Activated CD4-positive, CD25-positive, alpha-beta regulatory T cell treated with anti-CD3 and anti-CD28 coated beads, Interleukin-2, amount 50 U/mL, for 16 hours (primary cell): ENCODE data around the gene COL4A2.

Source experiments
- DNase-seq: peaks from one replicate; pipeline ENCODE4 v3.0.0-alpha.2; 2020; ENCODE audit warnings: low read depth, low spot score

Gene COL4A2

DNA sequence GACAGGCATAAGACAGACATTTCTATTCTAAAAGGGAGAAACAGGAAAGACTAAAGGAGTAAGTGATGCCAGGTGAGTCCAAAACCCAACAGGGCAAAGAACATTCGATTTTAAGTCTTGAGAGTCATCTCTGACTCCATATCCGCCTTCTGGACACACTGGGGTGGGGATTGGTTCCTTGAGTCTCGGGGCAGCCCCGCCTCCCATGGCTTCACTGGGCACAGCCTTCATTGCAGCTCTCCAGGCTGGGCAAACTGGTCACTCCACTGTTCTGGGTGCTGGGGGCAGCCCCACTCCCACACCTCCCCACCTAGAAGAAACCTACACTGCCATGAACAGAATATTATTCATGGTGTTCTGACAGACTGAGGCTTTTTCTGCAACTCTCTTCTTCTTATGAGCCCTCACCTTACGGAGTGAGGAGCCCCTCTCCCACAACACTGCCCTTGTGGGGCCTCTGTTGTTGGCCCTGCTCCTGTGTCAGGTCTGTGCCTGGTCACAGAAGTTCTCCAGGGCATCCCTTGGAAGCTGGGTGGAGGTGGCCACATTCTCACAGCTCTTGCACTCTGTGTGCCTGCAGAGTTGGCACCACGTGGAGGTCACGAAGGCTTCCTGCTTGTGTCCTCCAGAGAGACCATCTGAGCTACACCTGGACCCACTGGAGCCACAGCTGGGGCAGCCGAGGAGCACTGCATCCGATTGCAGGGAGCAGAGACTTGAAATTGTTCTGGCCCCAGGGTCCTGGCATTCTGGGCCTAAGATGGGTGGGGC is 95.4 kb downstream of the COL4A2 start:
- no peak for DNase-seq

DNA sequence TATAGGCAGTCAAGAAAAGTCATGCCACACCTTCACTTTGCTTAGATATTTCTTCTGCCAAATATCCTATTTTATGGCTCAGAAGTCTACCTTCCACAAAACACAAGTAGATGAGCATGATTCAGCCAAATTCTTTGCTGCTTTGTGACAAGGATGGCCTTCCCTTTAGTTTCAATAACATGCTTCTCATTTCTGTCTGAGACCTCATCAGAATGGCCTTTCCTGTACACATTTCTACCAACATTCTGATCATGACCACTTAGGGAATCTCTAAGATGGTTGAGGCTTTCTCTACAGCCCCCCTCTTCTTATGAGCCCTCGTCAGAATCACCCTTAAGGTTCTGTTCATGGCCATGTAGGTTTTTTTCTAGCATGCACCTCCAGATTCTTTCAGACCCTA is 96.2 kb downstream of the COL4A2 start:
- no peak for DNase-seq

DNA sequence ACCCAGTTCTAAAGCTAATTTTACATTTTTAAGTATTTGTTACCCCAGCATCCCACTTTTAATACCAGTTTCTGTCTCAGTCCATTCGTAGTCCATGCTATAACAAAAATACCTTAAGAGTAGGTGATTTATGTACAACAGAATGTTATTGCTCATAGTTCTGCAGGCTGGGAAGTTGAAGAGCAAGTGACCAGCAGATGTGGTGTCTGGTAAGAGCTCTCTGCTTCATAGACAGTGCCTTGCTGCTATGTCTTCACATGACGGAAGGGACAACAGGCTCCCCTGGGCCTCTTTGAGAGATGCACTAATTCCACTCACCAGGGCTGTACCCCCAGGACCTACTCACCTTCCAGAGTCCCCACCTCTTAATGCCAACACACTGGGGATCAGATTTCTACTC is 96.6 kb downstream of the COL4A2 start:
- DNase-seq = no peak

GRCh38 chr13:110404321-110404720 is 97.2 kb downstream of the COL4A2 start:
- DNase-seq = no peak

- no peak for DNase-seq
Measured at GRCh38 chr13:110405597-110406450, 98.7 kb downstream of the COL4A2 start.

DNA sequence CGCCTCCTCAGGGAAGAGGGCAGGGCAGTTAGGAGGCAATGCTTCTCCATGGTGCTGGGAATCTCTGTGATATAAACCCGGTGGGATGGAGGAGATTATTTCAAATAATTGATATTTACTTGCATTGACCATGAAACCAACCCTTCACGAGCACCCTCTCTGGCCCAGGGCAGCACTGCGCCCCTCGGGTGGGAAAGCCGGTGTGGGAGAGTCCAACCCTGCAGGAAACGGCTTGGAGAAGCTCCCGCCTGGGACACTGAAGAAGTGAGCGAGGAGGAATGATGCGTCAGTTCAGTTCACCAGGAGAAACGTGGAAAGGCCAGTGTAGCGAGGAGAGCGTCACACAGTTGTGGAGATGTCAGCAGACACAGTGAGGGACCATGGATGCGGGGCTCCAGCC is 99.9 kb downstream of the COL4A2 start:
- no peak for DNase-seq

DNA sequence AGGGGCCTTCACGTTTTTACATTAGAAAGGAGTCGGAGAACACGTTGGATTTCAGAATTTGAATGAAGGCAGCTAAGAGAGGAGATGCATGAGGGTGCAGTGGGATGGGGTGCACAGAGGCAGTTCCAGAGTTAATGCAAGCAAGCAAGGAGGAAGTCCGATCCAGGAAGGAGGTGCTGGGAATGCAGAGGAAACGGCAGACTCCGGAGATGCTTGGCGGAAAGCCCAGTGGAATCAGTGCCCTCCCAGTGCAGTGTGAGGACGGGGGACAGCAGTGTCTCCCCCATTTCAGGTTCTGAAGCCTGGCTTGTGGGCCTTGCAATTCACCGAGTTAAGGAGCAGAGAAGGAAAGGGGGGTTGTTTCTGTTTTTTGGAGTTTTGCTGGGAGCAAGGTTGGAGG is 100.4 kb downstream of the COL4A2 start:
- DNase-seq = no peak

GRCh38 chr13:110408286-110408685 is 101.2 kb downstream of the COL4A2 start:
- no peak for DNase-seq

- no peak for DNase-seq
Measured at GRCh38 chr13:110409581-110409992, 102.5 kb downstream of the COL4A2 start.

- DNase-seq = no peak
Measured at GRCh38 chr13:110410000-110410399, 102.9 kb downstream of the COL4A2 start.

GRCh38 chr13:110410936-110411687 is 104.0 kb downstream of the COL4A2 start:
- no peak for DNase-seq

DNA sequence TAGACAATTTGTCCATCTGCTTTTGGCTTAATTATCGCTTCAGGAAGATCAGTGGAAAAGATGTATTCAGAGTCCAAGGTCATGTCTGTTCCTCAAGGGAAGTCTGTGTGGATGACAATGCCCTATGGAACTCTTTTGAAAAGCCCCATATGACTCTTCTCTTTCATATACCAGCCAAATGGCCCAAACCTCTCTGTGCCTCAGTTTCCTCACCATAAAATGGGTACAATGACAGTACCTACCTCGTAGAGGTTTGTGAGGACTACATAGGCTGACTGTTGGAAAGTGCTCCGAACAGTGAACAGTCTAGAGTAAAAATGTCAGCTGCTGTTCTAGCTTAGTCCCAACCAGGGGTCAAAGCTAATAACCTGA is 104.6 kb downstream of the COL4A2 start:
- DNase-seq = no peak

DNA sequence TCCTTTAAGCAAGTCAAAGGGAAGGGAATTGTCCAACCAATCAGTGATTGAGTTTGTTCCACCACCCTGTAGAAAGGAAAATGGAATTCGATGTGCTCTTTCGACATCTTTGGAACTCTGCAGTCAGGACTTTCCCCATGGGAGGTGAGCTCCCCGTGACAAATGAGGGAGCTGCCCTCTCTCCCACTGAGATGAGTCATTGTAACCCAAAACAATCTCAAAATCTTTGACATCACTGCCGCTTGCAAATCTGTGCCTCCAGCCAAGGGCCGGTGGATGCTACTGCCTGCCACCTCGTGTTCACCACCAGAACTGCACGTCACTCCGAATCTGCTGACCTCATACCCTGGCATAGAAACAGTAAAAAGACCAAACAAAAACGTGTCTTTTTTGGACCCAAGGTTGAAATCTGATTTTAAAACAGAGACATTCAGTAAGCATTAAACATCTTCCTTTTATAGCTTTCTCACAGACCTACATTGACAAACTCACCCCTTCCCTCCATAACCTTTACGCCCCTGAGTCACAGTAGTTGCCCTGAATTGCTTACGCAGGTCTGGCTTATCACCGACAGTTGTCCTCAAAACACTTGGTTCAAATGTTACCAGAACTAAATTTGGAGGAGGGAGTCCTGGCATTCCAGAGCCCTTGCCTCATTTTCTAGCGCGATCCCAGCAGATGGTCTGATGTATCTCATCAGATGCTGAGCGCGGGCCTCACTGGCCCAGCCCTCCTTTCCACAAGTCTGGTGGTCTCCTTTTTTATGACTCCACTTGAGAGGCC is 105.2 kb downstream of the COL4A2 start:
- DNase-seq = no peak

GRCh38 chr13:110413016-110413675 is 106.1 kb downstream of the COL4A2 start:
- no peak for DNase-seq

- no peak for DNase-seq
Measured at GRCh38 chr13:110413676-110414040, 106.6 kb downstream of the COL4A2 start.

- DNase-seq = no peak
Measured at GRCh38 chr13:110414283-110414682, 107.2 kb downstream of the COL4A2 start.

GRCh38 chr13:110414931-110415330 is 107.8 kb downstream of the COL4A2 start:
- DNase-seq = no peak

DNA sequence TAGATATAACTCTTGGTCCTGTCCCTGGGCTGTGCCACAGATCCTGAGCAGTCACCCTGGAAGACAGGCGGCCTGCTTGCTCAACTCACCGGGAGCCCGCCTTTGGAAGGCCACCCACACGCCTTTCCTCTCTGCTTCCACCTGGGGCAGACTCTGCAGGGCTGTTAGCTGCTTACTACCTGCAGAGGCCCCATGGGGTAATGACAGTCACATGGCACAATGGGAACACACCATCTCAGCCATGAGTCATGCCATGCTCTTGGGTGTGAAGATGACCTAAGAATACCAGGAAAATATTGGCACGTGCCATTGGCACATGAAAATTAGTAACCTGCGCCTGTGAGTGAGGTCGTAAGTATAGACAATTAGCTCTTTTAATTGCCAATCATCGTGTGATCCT is 108.6 kb downstream of the COL4A2 start:
- no peak for DNase-seq

DNA sequence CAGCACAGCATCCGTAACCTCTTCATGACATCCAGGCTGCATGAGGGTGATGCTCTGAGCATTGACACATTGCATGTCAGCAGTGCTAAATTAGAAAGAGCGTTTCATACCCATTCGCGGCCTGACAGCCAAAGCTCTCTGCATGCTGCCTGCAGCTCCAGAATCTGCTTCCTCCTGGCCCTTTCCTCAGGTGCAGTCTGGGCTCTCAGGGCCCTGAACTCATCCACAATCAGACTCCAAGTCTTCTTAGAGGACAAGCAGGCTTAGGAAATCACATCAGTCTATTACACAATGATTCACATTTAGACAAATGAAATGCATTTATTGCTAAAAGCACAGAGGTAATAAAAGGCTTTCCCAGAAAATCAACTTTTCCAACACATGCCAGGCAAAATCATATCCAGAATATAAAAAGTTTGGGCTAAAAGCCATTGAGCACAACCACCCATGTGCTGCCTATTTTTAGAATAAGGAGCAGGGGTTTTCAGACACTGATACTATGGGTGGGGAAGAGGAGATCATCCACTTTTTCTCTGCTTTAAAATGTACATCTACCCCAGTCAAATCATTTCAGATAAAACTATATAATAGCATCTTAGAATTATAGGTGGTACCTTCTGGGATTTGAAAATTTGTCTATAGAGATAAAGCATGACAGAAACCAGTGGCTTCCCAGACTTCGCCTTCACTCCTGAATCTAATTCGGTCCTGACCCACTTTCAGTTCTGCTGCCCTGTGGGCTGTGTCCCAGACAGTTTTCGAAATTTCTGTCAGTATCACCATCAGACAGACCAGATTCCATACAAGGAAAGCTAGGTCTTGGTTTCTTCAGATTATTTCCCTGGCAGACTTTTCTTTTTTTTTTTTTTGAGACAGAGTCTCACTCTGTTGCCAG is 109.3 kb downstream of the COL4A2 start:
- DNase-seq = no peak

DNA sequence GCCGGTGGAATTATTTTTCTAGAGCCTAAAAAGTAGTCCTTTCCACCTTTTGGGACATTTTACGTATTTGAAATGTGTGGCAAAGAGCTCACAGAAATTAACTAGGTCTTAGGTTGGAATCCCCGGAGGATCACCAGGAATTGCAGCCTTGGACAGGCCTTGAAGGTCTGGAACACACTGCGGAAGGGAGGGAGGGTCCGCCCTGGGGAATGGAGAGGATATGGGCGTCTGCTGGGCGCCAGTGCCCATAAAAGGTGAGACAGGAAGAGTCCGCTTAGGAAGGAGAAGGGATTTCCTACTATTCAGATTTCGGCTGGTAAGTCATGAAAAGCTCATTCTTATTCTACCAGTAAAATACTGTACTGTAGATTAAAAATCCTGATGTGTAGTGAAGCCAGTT is 111.9 kb downstream of the COL4A2 start:
- DNase-seq = no peak
